Astrocyte (in vitro differentiated cells and primary cell): ENCODE measurements around the gene ZNF726.
"Not testable (repeated sequence)": the region's sequence is repeated elsewhere in the genome, so short reads cannot be mapped to it uniquely, and the experiment has no call there.

Experiments
- EZH2 ChIP-seq: IDR thresholded peaks from 2 replicates; pipeline ENCODE4 v1.6.1; 2012; ENCODE audit warnings: mild to moderate bottlenecking, low read length, inconsistent platforms; ENCODE audit not compliant: insufficient read depth
- TF ChIP-seq, protein P1 (sequence below): IDR thresholded peaks from 2 replicates; pipeline ENCODE4 v1.5.1; 2011; ENCODE audit warnings: low read depth, mild to moderate bottlenecking, inconsistent platforms, low read length, moderate library complexity; ENCODE audit not compliant: insufficient read depth

DNA sequence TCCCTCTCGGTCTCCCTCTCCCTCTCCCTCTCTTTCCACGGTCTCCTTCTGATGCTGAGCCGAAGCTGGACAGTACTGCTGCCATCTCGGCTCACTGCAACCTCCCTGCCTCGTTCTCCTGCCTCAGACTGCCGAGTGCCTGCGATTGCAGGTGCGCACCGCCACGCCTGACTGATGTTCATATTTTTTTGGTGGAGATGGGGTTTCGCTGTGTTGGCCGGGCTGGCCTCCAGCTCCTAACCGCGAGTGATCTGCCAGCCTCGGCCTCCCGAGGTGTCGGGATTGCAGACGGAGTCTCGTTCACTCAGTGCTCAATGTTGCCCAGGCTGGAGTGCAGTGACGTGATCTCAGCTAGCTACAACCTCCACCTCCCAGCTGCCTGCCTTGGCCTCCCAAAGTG, 48.7 kb downstream of the ZNF726 start:
- TF ChIP-seq, protein P1, sequence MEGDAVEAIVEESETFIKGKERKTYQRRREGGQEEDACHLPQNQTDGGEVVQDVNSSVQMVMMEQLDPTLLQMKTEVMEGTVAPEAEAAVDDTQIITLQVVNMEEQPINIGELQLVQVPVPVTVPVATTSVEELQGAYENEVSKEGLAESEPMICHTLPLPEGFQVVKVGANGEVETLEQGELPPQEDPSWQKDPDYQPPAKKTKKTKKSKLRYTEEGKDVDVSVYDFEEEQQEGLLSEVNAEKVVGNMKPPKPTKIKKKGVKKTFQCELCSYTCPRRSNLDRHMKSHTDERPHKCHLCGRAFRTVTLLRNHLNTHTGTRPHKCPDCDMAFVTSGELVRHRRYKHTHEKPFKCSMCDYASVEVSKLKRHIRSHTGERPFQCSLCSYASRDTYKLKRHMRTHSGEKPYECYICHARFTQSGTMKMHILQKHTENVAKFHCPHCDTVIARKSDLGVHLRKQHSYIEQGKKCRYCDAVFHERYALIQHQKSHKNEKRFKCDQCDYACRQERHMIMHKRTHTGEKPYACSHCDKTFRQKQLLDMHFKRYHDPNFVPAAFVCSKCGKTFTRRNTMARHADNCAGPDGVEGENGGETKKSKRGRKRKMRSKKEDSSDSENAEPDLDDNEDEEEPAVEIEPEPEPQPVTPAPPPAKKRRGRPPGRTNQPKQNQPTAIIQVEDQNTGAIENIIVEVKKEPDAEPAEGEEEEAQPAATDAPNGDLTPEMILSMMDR = not testable (repeated sequence)
- not testable (repeated sequence) for TF ChIP-seq EZH2
